CD4-positive, alpha-beta T cell treated with Interferon gamma for 1 hour (primary cell): ENCODE data around the gene SYN1.
"Not testable (repeated sequence)": the region's sequence is repeated elsewhere in the genome, so short reads cannot be mapped to it uniquely, and the experiment has no call there.

Experiments
- DNase-seq: peaks from one replicate; pipeline ENCODE4 v3.0.0-alpha.2; 2020

The SYN1 gene

DNA sequence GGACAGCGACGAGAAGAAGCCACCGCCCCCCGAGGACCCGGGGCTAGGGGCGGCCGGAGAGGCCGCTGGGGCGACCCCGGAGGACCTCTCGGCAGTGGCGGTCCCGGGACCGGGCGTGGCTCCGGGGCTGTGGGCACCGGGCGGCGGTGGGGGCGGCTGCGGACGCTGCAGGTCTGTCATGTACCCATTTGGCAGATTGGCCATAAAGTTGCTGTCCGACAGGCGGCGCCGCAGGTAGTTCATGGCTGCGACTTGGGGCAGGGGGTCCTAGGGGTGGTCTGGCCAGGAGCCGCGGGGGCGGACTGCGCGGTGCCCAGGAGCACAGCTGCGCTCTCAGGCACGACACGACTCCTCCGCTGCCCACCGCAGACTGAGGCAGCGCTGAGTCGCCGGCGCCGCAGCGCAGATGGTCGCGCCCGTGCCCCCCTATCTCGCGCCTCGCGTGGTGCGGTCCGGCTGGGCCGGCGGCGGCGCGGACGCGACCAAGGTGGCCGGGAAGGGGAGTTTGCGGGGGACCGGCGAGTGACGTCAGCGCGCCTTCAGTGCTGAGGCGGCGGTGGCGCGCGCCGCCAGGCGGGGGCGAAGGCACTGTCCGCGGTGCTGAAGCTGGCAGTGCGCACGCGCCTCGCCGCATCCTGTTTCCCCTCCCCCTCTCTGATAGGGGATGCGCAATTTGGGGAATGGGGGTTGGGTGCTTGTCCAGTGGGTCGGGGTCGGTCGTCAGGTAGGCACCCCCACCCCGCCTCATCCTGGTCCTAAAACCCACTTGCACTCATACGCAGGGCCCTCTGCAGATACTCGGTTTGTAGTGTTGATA lies at the start of gene SYN1:
SYN1 (minus strand) TSS at position 372 of the 817 bp plus-strand sequence; CDS start at position 243, 129 bp downstream.
- DNase-seq: peak; percentile 83

DNA sequence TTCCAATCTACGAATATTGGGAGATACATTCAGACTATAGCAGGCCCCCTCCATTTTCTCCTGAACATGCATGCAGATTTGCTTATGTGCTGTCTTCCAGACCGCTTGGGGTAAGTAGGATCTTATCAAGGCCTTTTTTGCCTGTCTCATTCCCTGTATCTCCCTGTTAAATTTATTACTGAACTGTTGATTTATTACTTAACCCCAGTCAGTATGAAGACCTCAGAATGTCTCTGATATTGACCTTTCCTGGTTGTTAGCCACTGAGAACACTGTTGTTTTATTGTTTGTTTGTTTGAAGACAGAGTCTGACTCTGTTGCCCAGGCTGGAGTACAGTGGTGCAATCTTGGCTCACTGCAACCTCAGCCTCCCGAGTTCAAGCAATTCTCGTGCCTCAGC lies 46.1 kb upstream of the SYN1 start:
- not testable (repeated sequence) for DNase-seq

DNA sequence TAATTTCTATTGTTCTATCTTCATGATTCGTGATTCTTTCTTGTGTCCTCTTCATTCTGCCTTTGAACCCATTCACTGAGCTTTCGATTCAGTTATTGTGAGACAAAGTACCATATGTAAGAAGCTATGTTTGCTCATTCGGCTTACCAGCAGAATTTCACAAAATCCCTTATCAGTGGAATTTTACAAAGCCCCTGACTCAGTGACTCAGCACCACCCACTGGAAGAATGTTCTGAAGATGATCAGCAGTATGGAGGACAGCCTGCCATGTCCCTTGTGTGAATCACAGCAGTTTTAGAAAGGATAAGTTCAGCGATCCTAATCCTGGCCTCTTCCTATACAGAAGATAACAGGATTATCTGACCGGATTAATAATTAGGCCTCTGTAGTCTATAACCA lies 45.1 kb upstream of the SYN1 start:
- DNase-seq: no peak

DNA sequence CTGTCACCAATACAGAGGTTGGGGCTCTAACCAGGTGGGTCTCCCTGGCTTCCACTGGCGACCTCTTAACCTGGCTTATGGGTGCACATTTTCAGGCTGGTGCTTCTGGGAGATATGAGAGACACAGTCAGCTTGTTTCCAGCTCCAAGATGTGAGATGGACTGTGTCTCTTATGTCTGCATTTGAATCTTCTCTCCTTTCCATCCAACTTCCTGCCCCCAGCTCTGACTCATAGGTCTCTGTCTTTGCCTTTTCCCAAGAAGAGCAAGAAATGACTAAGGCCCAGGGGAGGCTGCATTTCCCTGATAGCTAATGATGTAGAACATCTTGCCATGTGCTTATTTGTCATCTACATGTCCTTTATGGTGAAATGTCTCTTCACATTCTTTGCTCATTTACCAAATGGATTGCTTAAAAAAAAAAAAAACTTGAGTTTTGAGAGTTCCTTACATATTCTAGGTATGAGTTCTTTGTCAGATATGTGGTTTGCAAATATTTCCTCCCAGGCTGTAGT lies 42.5 kb upstream of the SYN1 start:
- DNase-seq: no peak

DNA sequence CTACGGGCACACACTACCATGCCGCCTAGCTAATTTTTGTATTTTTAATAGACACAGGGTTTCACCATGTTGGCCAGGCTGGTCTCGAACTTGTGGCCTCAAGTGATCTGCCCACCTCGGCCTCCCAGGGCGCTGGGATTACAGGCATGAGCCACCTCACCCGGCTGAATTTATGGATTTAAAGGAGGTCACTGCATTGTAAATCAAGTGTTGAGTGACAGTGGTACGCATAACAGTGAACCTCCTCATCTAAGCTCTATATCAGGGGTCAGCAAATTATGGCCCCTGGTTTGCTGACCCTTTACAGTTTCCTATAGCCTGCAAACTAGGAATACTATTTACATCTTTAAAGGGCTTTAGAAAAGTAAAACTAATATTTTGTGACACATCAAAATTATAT lies 41.9 kb upstream of the SYN1 start:
- DNase-seq: no peak

DNA sequence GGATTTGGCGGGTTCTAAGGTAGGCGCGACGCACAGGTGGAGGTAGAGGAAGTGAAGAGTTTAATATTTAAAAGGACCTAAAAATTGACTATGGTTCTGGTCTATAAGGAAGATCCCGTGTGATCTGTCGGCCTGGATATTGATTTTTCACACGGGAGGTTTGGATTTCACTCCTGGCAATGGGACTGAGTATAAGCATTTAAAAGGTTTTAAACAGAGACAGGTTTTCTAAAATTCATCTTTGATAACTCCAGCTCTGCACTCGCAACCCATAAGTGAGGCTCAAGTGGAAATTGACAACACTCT lies 39.7 kb upstream of the SYN1 start:
- no peak for DNase-seq

DNA sequence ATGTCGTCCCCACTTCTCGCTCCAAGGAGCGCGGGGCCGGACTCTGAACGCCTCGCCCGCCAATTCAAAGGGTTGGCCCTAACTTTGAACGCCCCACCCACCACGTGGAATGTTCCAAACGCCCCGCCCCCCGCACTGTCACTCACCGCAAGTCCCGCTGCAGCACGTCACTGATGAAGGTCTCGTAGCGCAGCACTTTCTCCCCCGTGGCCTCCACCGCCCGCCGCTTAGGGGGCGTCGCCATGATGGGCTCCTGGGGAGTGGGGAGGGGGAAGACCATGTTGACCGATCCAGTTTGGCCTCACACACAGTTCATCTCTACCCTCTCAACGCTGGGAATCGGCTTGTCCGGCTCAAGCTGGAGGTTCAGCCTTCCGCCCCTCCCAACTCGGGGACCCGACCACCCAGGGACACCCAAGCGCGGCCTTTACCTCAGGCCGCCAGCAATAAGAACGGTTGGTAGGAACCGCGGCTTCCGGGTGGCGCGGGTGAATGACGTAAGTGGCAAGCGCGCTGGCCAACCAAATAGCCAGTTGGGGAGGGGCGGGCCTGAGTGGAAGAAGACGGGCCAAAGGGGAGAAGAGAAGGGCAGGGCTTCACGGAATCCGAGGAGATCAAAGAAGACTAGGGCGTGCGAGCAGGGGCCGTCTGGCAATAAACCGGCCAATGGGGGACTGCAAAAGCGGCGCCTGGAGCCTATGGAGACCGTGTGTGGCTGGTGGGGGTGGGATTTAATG lies 39.2 kb upstream of the SYN1 start, which contains the start of gene UXT:
UXT (minus strand) TSS at position 497 of the 737 bp plus-strand sequence; CDS start at position 244, 253 bp downstream.
- peak; percentile 95 for DNase-seq

DNA sequence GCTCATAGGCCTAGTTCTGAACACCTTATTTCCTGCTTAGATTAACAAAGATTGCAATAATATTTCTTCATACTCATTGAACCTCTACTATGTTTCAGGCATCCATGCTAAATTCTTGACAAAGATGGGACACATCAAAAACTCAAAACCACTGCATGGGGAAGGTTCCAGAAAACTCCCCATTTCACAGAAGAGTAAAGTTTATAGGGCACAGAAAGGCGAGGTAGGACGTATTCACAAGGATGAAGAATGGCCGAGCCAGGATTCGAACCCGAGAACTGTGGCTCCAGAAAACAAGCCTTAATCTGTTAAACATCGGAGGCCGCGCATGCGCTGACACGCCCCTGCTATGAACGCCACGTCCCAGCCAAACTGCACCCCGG lies 38.6 kb upstream of the SYN1 start:
- no peak for DNase-seq

DNA sequence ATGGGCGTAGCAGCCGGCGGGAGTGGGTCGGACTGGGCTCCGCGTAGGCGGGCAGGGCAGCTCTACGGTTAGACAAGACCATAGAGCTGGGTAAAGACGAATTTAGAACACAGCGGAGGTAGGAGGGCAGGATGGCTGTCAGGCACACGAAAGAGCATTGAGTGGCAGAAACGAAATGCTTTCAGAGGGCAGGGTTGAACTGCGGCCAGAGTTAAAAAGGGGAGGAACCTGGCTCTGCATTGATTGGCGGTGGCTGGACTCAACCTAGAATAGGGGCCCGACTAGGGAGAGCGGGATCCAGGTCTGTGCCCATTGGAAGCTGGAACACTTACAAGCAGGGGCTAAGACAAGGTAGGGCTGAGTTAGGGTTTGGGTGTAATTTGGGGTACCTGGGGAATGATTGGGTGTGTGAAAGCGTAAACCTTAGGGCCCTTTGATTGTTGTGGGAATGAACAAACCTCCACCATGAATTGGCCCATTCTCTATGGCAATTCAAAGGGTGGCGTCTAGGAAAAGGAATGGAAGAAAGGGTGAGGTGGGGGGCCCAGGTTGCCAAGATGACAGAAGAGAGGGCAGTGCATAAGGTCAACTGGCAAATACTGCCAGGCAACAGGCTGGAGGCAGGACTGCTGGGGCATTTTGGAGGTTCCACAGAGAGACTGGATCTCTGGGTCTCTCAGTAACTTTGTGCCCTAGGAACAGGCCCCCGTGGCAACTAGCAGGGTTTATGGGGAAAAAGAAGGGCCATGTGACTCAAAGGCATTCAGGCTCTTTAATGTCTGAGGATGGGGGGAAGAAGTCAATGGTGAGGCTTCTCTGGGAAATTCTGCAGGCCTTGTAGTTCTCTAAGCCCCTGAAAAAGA lies 31.6 kb upstream of the SYN1 start:
- no peak for DNase-seq

DNA sequence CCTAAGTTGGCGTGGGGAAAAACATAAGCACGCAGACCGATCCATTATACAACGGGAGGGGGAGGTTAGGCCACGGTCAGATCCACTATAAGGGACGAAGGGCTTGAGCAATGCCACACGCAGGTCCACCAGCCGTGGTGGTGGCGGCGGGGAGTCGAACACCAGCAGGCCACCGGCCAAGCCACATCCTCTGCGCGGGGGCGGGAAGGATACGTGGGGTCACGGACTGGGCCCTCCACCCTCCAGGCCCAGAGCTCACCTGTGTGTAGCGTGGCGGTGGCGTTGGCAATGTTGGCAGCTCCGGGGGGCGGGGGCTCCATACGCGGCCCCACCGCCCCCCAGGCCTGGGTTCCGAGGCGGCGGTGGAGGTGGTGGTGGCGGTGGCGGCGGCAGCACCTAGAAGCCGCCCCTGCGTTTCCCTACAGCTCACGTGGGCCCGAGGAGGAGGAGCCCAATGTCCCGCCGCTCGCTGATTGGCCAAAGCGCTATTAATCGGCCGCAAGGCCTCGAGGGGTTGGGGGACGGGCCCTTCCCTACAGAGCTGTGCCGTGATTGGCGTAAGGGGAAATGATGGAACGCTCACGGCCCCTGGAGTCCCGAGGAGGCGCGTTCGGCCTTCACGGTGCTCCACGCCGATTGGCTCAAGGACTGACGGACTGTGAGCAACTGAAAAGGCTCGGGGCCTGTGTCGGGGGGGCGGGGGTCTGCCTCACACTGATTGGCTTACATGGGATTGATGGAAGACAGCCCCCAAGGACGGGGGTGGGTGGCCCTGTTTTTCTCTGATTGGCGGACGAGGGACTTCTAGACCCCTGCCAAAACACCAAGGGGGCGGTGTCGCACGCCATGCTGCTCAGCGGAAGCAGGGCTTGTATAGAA lies 30.7 kb upstream of the SYN1 start, which contains the start of gene ELK1:
ELK1 (minus strand) TSS at position 400 of the 879 bp plus-strand sequence. CDS start 9,122 bp downstream, outside the sequence.
- DNase-seq: peak; percentile 95

DNA sequence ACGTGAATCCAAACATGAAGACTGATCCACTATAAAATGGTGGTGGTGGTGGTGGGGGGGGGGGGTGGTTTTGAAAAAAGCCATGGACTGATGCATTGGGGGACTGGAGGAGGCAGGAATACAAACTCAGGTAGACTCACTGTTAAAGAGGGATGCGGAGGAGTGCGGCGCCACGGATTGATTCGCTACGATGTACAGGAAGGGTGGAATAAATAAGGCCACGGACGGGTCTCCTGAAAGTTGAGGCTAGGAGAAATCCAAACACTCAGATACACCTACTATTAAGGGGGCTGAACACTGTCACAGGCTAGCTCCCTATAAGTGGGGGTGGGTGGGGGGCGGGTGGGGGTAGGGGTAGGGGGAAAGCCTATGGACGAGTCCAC lies 30.1 kb upstream of the SYN1 start:
- no peak for DNase-seq

DNA sequence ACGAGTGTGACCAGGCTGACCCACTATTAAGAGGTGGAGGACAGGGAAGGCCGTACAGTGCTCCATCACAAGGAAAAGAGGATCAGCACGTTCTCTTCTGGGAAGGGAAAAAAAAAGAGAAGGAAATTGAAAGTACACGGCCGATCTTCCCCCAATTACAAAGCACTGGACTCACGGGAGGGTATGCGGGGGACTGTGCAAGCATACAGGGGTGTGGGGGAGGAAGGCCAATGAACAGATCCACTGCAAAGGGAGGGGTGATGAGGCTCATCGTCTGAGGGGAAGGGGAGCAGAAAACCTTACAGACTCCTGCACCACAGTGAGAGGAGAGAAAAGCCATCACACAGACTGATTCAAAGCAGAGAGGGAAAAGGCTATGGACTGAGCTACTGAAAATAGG lies 29.6 kb upstream of the SYN1 start:
- DNase-seq: no peak

DNA sequence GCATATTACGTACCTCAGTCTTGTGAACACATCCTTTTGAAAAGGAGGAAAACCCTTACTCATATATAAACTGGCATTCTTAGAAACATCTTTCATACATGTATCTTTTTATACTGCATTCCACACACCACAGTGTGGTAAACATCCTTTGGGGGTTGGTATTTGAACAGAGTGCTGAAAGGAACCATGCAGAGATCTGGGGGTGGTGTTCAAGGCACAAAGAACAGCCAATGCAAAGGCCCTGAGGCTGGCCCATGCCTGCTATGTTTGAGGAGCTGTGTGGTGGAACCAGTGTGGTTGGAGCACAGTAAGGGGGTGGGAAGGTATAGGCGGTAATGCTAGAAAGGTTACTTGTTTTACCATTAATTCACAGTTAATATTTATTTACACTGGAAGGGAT lies 28.7 kb upstream of the SYN1 start:
- no peak for DNase-seq

DNA sequence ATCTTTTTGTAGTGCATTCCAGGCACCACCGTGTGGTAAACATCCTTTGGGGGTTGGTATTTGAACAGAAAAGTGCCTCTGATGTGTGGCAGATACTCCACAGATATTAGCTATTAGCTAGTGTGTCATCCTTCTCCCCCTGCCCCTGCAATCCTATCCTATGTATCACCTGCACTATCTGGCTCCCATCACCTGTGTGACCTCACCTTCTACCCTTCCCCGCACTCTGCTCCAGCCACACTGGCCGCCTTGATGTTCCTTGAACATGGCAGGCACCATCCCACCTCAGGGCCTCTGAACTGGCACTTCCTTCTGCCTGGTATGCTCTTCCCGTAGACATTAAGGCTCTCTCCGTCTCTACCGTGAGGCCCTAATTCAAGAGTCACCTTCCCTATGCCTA lies 27.0 kb upstream of the SYN1 start:
- no peak for DNase-seq

DNA sequence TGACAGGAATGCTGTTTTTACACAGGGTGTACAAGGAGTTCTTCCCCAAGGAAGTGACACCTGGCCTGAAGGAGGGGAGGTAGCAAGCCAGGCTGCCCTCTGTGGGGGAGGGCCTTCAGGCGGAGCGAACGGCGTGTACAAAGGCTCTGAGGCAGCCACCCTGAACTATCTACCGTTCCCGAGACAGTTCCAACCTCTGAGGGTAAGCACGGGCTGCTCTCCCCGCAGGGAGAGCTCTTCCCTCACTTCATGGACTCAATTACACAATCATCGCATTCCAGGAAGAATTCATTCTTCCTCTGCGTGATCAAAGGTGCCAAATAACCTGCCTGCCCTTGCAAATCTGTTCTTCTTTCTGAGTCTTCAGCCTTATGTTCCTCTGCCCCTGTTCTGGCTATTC lies 25.9 kb upstream of the SYN1 start:
- DNase-seq: no peak

DNA sequence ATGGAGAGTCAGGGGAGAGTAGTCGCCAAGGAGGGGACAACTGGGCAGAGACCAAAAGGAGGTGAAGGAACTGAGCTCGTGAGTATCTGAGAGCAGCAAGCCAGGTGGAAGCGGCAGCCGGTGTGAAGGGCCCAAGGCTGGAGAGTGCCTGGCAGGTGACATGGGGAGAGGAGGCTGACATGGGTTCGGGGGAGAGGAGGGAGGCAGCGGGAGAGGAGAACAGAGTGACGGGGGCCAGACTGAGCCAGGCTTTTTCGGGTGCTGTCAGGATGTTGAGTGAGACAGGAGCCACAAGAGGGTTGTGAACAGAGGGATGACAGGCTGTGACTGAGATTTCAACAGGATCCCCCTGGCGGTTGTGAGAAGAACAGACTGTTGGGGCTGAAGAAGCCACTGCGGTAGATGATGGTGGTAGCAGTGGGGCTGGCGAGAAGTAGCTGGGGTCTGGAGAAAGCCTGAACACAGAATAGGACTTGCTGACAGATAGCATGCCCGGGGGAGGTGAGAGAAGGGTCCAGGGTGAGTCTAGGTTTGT lies 25.0 kb upstream of the SYN1 start:
- no peak for DNase-seq

DNA sequence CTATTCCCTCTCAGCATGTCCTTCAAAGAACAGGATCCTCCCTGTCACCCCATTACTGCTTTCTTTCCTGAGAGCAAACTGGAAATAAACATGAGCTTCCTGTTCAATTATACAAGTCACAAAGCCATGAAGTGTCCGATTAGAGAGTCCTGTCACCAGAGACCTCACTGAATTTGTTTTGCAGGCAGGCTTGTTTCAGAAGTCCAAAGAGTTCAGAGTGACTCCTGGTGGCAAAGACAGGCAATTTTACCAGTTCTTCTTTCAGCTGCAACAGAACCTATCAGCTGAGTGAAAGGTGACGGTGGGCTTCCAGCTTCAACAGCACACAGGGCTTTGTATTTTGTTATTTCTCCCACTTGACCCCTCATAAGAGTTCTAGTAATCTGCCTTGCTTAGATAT lies 24.3 kb upstream of the SYN1 start:
- no peak for DNase-seq

DNA sequence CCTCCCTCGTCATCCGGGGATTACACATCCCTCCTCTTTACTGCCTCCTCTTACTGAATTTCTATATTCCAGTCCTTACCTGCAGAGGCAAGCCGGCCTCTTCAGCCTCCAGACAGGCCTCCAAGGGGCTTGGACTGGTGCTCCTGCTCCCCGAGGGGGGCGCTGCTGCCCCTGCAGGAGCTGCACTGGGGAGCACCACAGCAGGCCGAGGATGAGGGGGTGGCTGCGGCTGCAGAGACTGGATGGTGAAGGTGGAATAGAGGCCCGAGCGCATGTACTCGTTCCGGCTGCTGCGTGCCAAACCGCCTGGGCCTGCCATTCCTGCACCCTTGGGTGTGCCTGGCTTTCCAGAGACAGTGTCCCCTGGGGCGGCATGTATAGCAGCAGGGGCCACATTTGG lies 19.2 kb upstream of the SYN1 start:
- no peak for DNase-seq

DNA sequence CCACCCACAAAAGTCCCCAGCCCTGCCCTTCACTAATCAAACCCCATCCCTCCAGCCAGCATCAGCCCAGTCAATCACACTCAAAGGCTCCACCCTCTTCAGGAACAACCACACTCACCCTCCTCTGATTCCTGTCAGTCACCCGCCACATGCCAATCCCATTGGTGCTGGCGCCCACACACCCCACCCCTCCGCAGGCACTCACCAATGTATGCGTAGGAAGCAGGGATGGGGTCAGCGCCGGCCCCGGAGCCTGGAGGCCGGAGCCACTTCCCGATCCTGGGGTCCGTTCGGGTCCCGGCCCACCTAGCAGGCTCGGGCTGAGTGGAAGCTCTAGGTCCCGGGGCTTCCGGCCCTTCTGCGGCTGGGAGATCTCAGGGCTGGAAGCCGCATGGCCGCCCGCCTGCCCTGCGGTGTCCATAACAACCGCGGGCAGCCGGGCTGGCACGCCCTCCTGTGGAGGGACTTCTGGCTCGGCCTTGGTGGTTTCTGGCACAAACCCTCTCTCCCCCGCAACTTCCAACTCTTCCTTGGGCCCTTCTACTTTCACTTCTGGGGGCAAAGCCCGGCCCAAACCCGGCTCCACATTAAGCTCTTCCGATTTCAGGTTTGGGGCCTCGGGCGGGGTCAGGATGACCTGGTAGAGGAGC lies 18.0 kb upstream of the SYN1 start:
- peak; percentile 57 for DNase-seq

DNA sequence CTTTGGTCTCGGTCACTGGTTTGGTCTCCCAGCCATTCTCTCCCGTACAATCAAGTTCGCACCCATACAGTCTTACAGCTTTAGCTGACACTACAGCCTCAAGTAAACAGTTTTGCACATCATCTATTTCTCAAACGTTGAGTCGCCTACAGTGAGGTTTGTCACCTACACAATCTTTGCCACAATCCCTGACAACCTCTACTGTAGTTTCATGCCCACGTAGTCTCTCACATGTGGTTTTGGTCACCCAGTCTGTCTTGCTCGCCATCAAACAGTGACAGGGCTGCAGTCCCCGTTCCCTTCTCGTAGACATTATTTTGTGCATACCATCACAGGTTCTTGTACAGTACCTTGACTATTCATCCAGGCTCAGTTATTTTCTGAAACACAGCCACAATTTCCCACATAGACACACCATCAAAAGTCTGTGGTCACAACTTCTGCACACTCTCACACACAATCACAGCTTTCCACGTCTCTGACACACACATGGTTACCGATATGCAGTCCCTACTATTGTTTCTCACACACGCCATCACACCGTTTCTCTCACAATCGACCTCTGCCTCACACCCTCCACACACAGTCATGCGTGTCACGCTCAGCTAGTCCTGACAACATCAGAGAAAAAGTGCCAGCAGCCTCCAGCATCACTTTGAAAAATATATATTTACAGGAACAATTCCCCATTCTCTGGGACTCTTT lies 15.4 kb upstream of the SYN1 start:
- no peak for DNase-seq
